Endothelial cell of umbilical vein (primary cell): ENCODE results near the gene ITIH5. TPM values are rescaled to one million over a fixed set of nuclear protein-coding genes. Genes with fewer than 3 reads are reported as not detected.

ENCODE experiments used
- BruUV-seq: library from RNA; stranded (reverse); fragments of 400-500 nt; replicated peaks from 2 replicates; lab custom pipeline; 2021; lab: Mats Ljungman, UMichigan
- CTCF ChIA-PET: fragments of 300-600, 350-600 bp; sonication (Branson Sonifier 250); formaldehyde crosslinking; loops from one replicate; lab custom pipeline; 2021; ENCODE audit warnings: antibody characterized with exemption, inconsistent platforms; lab: Charles Lee
- POLR2A ChIA-PET: fragments of 300-600, 350-600 bp; sonication (Branson Sonifier 250); formaldehyde crosslinking; loops from one replicate; lab custom pipeline; 2021; ENCODE audit warnings: antibody characterized with exemption, inconsistent platforms; lab: Charles Lee
- DNase-seq: peaks from one replicate; pipeline ENCODE4 v3.0.0-alpha.2; 2011; ENCODE audit warnings: low read depth, low spot score
- FAIRE-seq: peaks from 2 replicates; lab custom pipeline; 2011; peaks lifted over from hg19 to GRCh38; lab: Jason Lieb, UNC
- H2AFZ ChIP-seq: 2 replicates; pipeline ENCODE4 v1.6.0; 2012; ENCODE audit warnings: low read depth, low read length, control low read depth, inconsistent platforms
- H3K27ac ChIP-seq: 2 replicates; pipeline ENCODE4 v1.5.1; 2011; ENCODE audit warnings: low read depth, mild to moderate bottlenecking, control low read depth, low read length, moderate library complexity; ENCODE audit not compliant: insufficient read depth
- H3K27me3 ChIP-seq, 2 experiments: 2 replicates each; pipeline versions ENCODE4 v1.6.0 to v1.6.1; 2011; ENCODE audit warnings: low read length in 2 of 2, mixed read lengths in 1 of 2; ENCODE audit not compliant: control insufficient read depth in 2 of 2, insufficient read depth in 2 of 2
- H3K36me3 ChIP-seq, 2 experiments: 2 replicates in 1 of 2; 3 replicates in 1 of 2; pipeline ENCODE4 v1.5.1; 2011; ENCODE audit warnings: low read length in 2 of 2, mild to moderate bottlenecking in 1 of 2, moderate library complexity in 1 of 2; ENCODE audit not compliant: control insufficient read depth in 2 of 2, insufficient read depth in 2 of 2; ENCODE audit errors: extremely low read depth in 1 of 2
- H3K4me1 ChIP-seq: 3 replicates; pipeline ENCODE4 v1.5.1; 2011; ENCODE audit warnings: mild to moderate bottlenecking, low read length; ENCODE audit not compliant: control insufficient read depth, insufficient read depth; ENCODE audit errors: extremely low read depth
- H3K4me2 ChIP-seq: 2 replicates; pipeline ENCODE4 v1.6.1; 2011; ENCODE audit warnings: low read length, control low read depth, mixed read lengths; ENCODE audit not compliant: insufficient read depth
- H3K4me3 ChIP-seq, 3 experiments: fragments of 200-600 bp in 1 of 3; sonication (generic), shearing (Covaris generic) in 1 of 3; replicated peaks in 1 of 3; 2 replicates each; pipeline ENCODE4 v1.5.1; 2011 to 2016; ENCODE audit warnings: control low read depth in 3 of 3, low read length in 3 of 3, mild to moderate bottlenecking in 2 of 3, inconsistent platforms in 1 of 3, low read depth in 1 of 3, moderate library complexity in 1 of 3; ENCODE audit not compliant: insufficient read depth in 1 of 3
- H3K79me2 ChIP-seq: 2 replicates; pipeline ENCODE4 v1.6.0; 2012; ENCODE audit warnings: low read length, inconsistent platforms; ENCODE audit not compliant: control insufficient read depth, insufficient read depth
- H3K9ac ChIP-seq: replicated peaks from 2 replicates; pipeline ENCODE3; 2011; ENCODE audit warnings: low read length, control low read depth; ENCODE audit not compliant: insufficient read depth; ENCODE audit errors: extremely low read depth
- H3K9me1 ChIP-seq: replicated peaks from 3 replicates; pipeline ENCODE4 v1.6.0; 2011; ENCODE audit warnings: mild to moderate bottlenecking, low read length; ENCODE audit not compliant: control insufficient read depth, insufficient read depth; ENCODE audit errors: extremely low read depth
- H3K9me3 ChIP-seq: replicated peaks from 2 replicates; pipeline ENCODE4 v1.5.1; 2012; ENCODE audit warnings: low read length, inconsistent platforms; ENCODE audit not compliant: control insufficient read depth, insufficient read depth
- H4K20me1 ChIP-seq: replicated peaks from 2 replicates; pipeline ENCODE3; 2011; ENCODE audit warnings: mild to moderate bottlenecking, low read length; ENCODE audit not compliant: control insufficient read depth, insufficient read depth; ENCODE audit errors: extremely low read depth
- CTCF ChIP-seq, 2 donors: IDR thresholded peaks; 1 replicate in 1 of 2; 2 replicates in 1 of 2; pipeline ENCODE4 v1.5.1; 2011; ENCODE audit warnings: low read length in 2 of 2, mild to moderate bottlenecking in 2 of 2, moderate library complexity in 2 of 2, control low read depth in 1 of 2, inconsistent platforms in 1 of 2, low read depth in 1 of 2; ENCODE audit not compliant: insufficient read depth in 1 of 2; ENCODE audit errors: extremely low read depth in 1 of 2
- EZH2 ChIP-seq: IDR thresholded peaks from 2 replicates; pipeline ENCODE4 v1.6.1; 2012; ENCODE audit warnings: borderline replicate concordance, low read depth, mild to moderate bottlenecking, moderate library complexity, low read length, inconsistent platforms; ENCODE audit not compliant: severe bottlenecking
- GATA2 ChIP-seq: IDR thresholded peaks from 2 replicates; pipeline ENCODE4 v1.7.0; 2011; ENCODE audit warnings: low read depth, mild to moderate bottlenecking, moderate library complexity, mixed read lengths, low read length; ENCODE audit not compliant: insufficient read length, insufficient read depth
- MYC ChIP-seq: IDR thresholded peaks from one replicate; pipeline ENCODE4 v1.6.1; 2011; ENCODE audit warnings: mild to moderate bottlenecking, low read depth, low read length
- POLR2A ChIP-seq: IDR thresholded peaks from 2 replicates; pipeline ENCODE4 v1.6.1; 2012; ENCODE audit warnings: low read depth, mild to moderate bottlenecking, control low read depth, low read length
- dilution Hi-C: fragments of 300-500 bp; cut with MboI; formaldehyde crosslinking; loops from one replicate; pipeline ENCODE4 v1.15.0; 2019; ENCODE audit warnings: low sequenced_read_pairs; ENCODE audit not compliant: extremely low pct_ligation_motif_present
- intact Hi-C: fragments of 100-400 bp; cut with micrococcal nuclease; formaldehyde crosslinking; loops from one replicate; pipeline ENCODE4 v1.10.0; 2022
- polyA plus RNA-seq, 4 experiments: library from polyadenylated mRNA; depleted of rRNA in 3 of 4; stranded (reverse) in 3 of 4; unstranded in 1 of 4; fragments of >200 nt; gene quantifications; 2 replicates each; pipeline versions ENCODE4 v1.2.1 to v1.2.3, GENCODE V29; 2011 to 2012; ENCODE audit warnings: missing spikeins in 1 of 4
- total RNA-seq: library from RNA; stranded (reverse); gene quantifications from 2 replicates; pipeline ENCODE4 v1.2.3, GENCODE V29; 2021
- TF ChIP-seq, protein P1 (sequence below): IDR thresholded peaks from 2 replicates; pipeline ENCODE4 v1.6.1; 2011; ENCODE audit not compliant: insufficient read depth, insufficient read length

ITIH5 gene
- total and polyA plus RNA-seq, 2 donors (not counting 3 experiments of a cell fraction or from before 2014, with no cell fraction given), result not detected

DNA sequence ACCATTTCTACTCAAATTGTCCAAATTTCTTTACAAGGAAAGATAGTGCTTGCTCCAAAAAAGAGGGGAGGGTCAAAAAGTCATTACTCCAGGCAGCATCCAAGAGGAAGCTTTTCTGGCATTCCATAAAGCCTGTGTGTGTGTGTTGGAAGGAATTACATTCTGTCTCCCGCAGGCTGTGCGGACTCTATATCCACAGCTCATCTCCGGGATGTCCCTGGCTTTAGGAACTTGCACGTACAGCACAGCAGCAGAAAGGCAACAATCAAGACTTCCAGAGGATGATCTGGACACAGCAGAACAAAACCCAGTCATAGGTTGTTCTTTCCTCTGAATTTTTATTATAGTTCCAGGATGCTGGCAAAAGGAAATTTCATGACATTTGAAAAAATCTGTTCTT, 94.8 kb downstream of the ITIH5 start:
- no TSS peak for BruUV-seq
- intact Hi-C loops, result no loop called here
- Histone ChIP-seq H3K79me2 (no peaks in the 10 kb centered on the region), H3K9me3 (no peaks in the 10 kb centered on the region), H2AFZ (no peak overlapping the region), H3K9me1 (no peaks in the 10 kb centered on the region), H3K4me2 (no peak overlapping the region), H3K27ac (no peak overlapping the region), H3K4me3 (no peak overlapping the region), H3K36me3 (no peaks in the 10 kb centered on the region), H3K4me1 (no peaks in the 10 kb centered on the region), H4K20me1 (no peaks in the 10 kb centered on the region), H3K27me3 (no peaks in the 10 kb centered on the region), H3K9ac (no peak overlapping the region)
- no peak for TF ChIP-seq POLR2A
- no peak for TF ChIP-seq CTCF (IDR thresholded peaks at IDR 0.05; ENCODE audit: extremely low read depth in 1 of 2, insufficient read depth in 1 of 2, low read depth in 1 of 2, low read length in 2 of 2)
- CTCF ChIA-PET, result interaction anchor here (0.6 to 0.7 kb wide), 2 partner anchors 115 to 1758 kb away, joined by 3 read pairs; no protein-coding TSS in a partner anchor
- FAIRE-seq (no peak), DNase-seq (no peak)
- dilution Hi-C loops, result no loop called here
- POLR2A ChIA-PET, result no interaction called here

GRCh38 chr10:7567911-7568620, 98.7 kb downstream of the ITIH5 start:
- no peak overlapping the region for H3K9ac ChIP-seq
- no peak for DNase-seq
- H2AFZ ChIP-seq, result no peak overlapping the region
- no peaks in the 10 kb centered on the region for H3K4me1 ChIP-seq
- no peaks in the 10 kb centered on the region for H3K79me2 ChIP-seq
- H3K36me3 ChIP-seq, result no peaks in the 10 kb centered on the region
- ChIA-PET CTCF (no interaction called here), POLR2A (no interaction called here)
- H3K9me1 ChIP-seq, result no peaks in the 10 kb centered on the region
- no peaks in the 10 kb centered on the region for H4K20me1 ChIP-seq
- no peak for TF ChIP-seq MYC
- no peak for TF ChIP-seq EZH2
- TF ChIP-seq POLR2A, result no peak
- no peak for TF ChIP-seq GATA2
- TF ChIP-seq, protein P1, sequence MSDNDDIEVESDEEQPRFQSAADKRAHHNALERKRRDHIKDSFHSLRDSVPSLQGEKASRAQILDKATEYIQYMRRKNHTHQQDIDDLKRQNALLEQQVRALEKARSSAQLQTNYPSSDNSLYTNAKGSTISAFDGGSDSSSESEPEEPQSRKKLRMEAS, result no peak
- H3K4me3 ChIP-seq, result no peak overlapping the region
- H3K27ac ChIP-seq, result no peak overlapping the region
- no peaks in the 10 kb centered on the region for H3K27me3 ChIP-seq
- dilution Hi-C loops, result no loop called here
- intact Hi-C loops, result no loop called here
- no peaks in the 10 kb centered on the region for H3K9me3 ChIP-seq
- H3K4me2 ChIP-seq, result no peak overlapping the region
- FAIRE-seq, result no peak
- BruUV-seq, result no TSS peak
